ENCODE results near the gene PTPN2. TPM values are rescaled to one million over a fixed set of nuclear protein-coding genes. Genes with fewer than 3 reads are reported as not detected.
A peak's percentile ranks its signal among the peaks of the same experiment; 100 is the strongest.

Gene PTPN2
- total RNA-seq, 1 experiment from 2014 or later: 59.8 TPM

GRCh38 chr18:12769644-12770440 lies 114.2 kb downstream of the PTPN2 start:
- no peak overlapping the region for H2AFZ ChIP-seq (ENCODE audit: low read length)
- ATAC-seq (no peak), DNase-seq (no peak)
- ChIA-PET CTCF (no interaction called here), POLR2A (ENCODE audit: unreplicated experiment) (no interaction called here)
- H3K4me3 ChIP-seq (ENCODE audit: low read length): no peak overlapping the region
- H3K9me2 ChIP-seq (replicated peaks; ENCODE audit: low read length): no peaks in the 10 kb centered on the region
- H4K20me1 ChIP-seq (ENCODE audit: low read length): no peaks in the 10 kb centered on the region
- H3K27me3 ChIP-seq (ENCODE audit: low read length): no peaks in the 10 kb centered on the region
- no peaks in the 10 kb centered on the region; the same call in 1 of the 2 replicates for H3K4me1 ChIP-seq (ENCODE audit: insufficient read depth, low read length)
- H3K9me3 ChIP-seq (ENCODE audit: low read length): no peaks in the 10 kb centered on the region
- H3K79me2 ChIP-seq (ENCODE audit: low read length): no peaks in the 10 kb centered on the region
- no peak overlapping the region for H3K9ac ChIP-seq (ENCODE audit: low read length)
- no peak overlapping the region for H3K4me2 ChIP-seq (ENCODE audit: low read length)
- no TSS peak for BruUV-seq (replicated peaks)
- intact Hi-C loops (cut with micrococcal nuclease): no loop called here
- no peak overlapping the region for H3K27ac ChIP-seq (ENCODE audit: low read length)
- H3K36me3 ChIP-seq (ENCODE audit: low read depth, low read length): no peaks in the 10 kb centered on the region
- TF ChIP-seq EZH2 (IDR thresholded peaks at IDR 0.05; ENCODE audit: low read length, unreplicated experiment): no peak
- no peak for TF ChIP-seq CTCF (conservative IDR thresholded peaks at IDR 0.05; ENCODE audit: low read depth, low read length)
- no peak for TF ChIP-seq EZH2phosphoT487 (IDR thresholded peaks at IDR 0.05; ENCODE audit: borderline replicate concordance, low read length)
- no peaks in the 10 kb centered on the region for H3F3A ChIP-seq (ENCODE audit: low read length, unreplicated experiment)

DNA sequence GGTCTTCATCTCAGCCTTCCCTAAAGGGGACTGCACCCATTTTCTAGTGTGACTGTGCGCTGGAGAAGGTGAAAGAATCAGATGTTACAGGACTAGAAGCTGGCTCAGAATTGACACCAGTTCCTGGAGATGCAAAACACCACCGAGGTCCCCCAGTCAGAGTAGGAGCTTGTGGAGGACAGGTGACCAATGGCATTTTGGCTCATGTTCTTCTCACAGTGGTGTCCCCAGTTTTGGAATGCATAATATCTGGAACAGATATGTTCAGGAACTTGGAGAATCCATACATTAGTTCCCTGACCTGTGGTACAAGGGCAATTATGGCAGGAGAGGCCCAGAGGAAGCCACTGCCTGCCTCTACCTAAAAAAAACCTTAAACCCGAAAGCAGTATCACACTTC lies 114.9 kb downstream of the PTPN2 start:
- DNase-seq: no peak
- Histone ChIP-seq H3K9me3 (ENCODE audit: low read length) (no peaks in the 10 kb centered on the region), H4K20me1 (ENCODE audit: low read length) (no peaks in the 10 kb centered on the region), H3F3A (ENCODE audit: low read length, unreplicated experiment) (no peaks in the 10 kb centered on the region), H3K9me2 (replicated peaks; ENCODE audit: low read length) (no peaks in the 10 kb centered on the region), H3K4me3 (ENCODE audit: low read length) (no peak overlapping the region), H2AFZ (ENCODE audit: low read length) (no peak overlapping the region), H3K36me3 (ENCODE audit: low read depth, low read length) (no peaks in the 10 kb centered on the region), H3K4me1 (ENCODE audit: insufficient read depth, low read length) (no peaks in the 10 kb centered on the region; the same call in 1 of the 2 replicates), H3K9ac (ENCODE audit: low read length) (no peak overlapping the region), H3K27ac (ENCODE audit: low read length) (no peak overlapping the region), H3K27me3 (ENCODE audit: low read length) (no peaks in the 10 kb centered on the region), H3K79me2 (ENCODE audit: low read length) (no peaks in the 10 kb centered on the region), H3K4me2 (ENCODE audit: low read length) (no peak overlapping the region)
- CTCF ChIA-PET: no interaction called here
- ATAC-seq: no peak
- intact Hi-C loops (cut with micrococcal nuclease): no loop called here
- TF ChIP-seq CTCF (conservative IDR thresholded peaks at IDR 0.05; ENCODE audit: low read depth, low read length): no peak
- TF ChIP-seq EZH2 (IDR thresholded peaks at IDR 0.05; ENCODE audit: low read length, unreplicated experiment): no peak
- no peak for TF ChIP-seq EZH2phosphoT487 (IDR thresholded peaks at IDR 0.05; ENCODE audit: borderline replicate concordance, low read length)
- BruUV-seq (replicated peaks): no TSS peak
- POLR2A ChIA-PET (ENCODE audit: unreplicated experiment): no interaction called here

GRCh38 chr18:12768625-12769024 lies 115.4 kb downstream of the PTPN2 start:
- no peaks in the 10 kb centered on the region; the same call in 1 of the 2 replicates for H3K4me1 ChIP-seq (ENCODE audit: insufficient read depth, low read length)
- intact Hi-C loops (cut with micrococcal nuclease): no loop called here
- no peaks in the 10 kb centered on the region for H3K79me2 ChIP-seq (ENCODE audit: low read length)
- H2AFZ ChIP-seq (ENCODE audit: low read length): no peak overlapping the region
- DNase-seq (peak; percentile 25), ATAC-seq (peak; percentile 68; the same call in 1 of the 2 replicates)
- H3K9ac ChIP-seq (ENCODE audit: low read length): no peak overlapping the region
- no peak for TF ChIP-seq EZH2 (IDR thresholded peaks at IDR 0.05; ENCODE audit: low read length, unreplicated experiment)
- TF ChIP-seq EZH2phosphoT487 (IDR thresholded peaks at IDR 0.05; ENCODE audit: borderline replicate concordance, low read length): no peak
- TF ChIP-seq CTCF (conservative IDR thresholded peaks at IDR 0.05; ENCODE audit: low read depth, low read length): no peak
- POLR2A ChIA-PET (ENCODE audit: unreplicated experiment): no interaction called here
- H3K4me3 ChIP-seq (ENCODE audit: low read length): no peak overlapping the region
- H3K36me3 ChIP-seq (ENCODE audit: low read depth, low read length): no peaks in the 10 kb centered on the region
- BruUV-seq (replicated peaks): no TSS peak
- no peak overlapping the region for H3K4me2 ChIP-seq (ENCODE audit: low read length)
- CTCF ChIA-PET: no interaction called here
- H4K20me1 ChIP-seq (ENCODE audit: low read length): no peaks in the 10 kb centered on the region
- no peak overlapping the region for H3K27ac ChIP-seq (ENCODE audit: low read length)
- no peaks in the 10 kb centered on the region for H3K27me3 ChIP-seq (ENCODE audit: low read length)
- no peaks in the 10 kb centered on the region for H3F3A ChIP-seq (ENCODE audit: low read length, unreplicated experiment)
- no peaks in the 10 kb centered on the region for H3K9me3 ChIP-seq (ENCODE audit: low read length)
- H3K9me2 ChIP-seq (replicated peaks; ENCODE audit: low read length): no peaks in the 10 kb centered on the region
